DOHH2 (cell line): Measurements from ENCODE around the gene DERA.

Experiments
- H3F3A ChIP-seq: fragments of 200-600 bp; sonication (generic), shearing (Covaris generic); 2 replicates; pipeline ENCODE4 v1.6.0; 2016; ENCODE audit warnings: antibody characterized with exemption, mild to moderate bottlenecking; ENCODE audit not compliant: control insufficient read depth, insufficient read depth
- H3K27ac ChIP-seq: fragments of 200-600 bp; sonication (generic); 2 replicates; pipeline ENCODE4 v1.5.1; 2014; ENCODE audit warnings: low read depth, mild to moderate bottlenecking, low read length, moderate library complexity
- H3K27me3 ChIP-seq: fragments of 200-600 bp; sonication (generic); 2 replicates; pipeline ENCODE4 v1.6.1; 2014; ENCODE audit warnings: mild to moderate bottlenecking, low read length, mixed read lengths; ENCODE audit not compliant: control insufficient read depth
- H3K36me3 ChIP-seq: fragments of 200-600 bp; sonication (generic); 2 replicates; pipeline ENCODE4 v1.6.1; 2014; ENCODE audit warnings: mild to moderate bottlenecking, low read length, moderate library complexity, mixed read lengths; ENCODE audit not compliant: control insufficient read depth
- H3K4me1 ChIP-seq: fragments of 200-600 bp; sonication (generic); 2 replicates; pipeline ENCODE4 v1.6.1; 2014; ENCODE audit warnings: mild to moderate bottlenecking, low read length, mixed read lengths; ENCODE audit not compliant: control insufficient read depth
- H3K4me2 ChIP-seq: fragments of 200-600 bp; sonication (generic); 2 replicates; pipeline ENCODE4 v1.6.0; 2014; ENCODE audit warnings: mild to moderate bottlenecking, low read length, moderate library complexity
- H3K4me3 ChIP-seq: fragments of 200-600 bp; sonication (generic); 2 replicates; pipeline ENCODE4 v1.5.1; 2014; ENCODE audit warnings: mild to moderate bottlenecking, low read length, mixed read lengths
- H3K79me2 ChIP-seq: fragments of 200-600 bp; sonication (generic); 2 replicates; pipeline ENCODE4 v1.6.1; 2014; ENCODE audit warnings: mild to moderate bottlenecking, low read length, mixed read lengths; ENCODE audit not compliant: control insufficient read depth
- H3K9me2 ChIP-seq: fragments of 200-600 bp; sonication (generic); replicated peaks from 2 replicates; pipeline ENCODE4 v1.6.1; 2014; ENCODE audit warnings: mild to moderate bottlenecking, low read length, mixed read lengths; ENCODE audit not compliant: control insufficient read depth
- H3K9me3 ChIP-seq: fragments of 200-600 bp; sonication (generic); 2 replicates; pipeline ENCODE4 v1.6.1; 2014; ENCODE audit warnings: antibody characterized with exemption, low read length, mixed read lengths; ENCODE audit not compliant: control insufficient read depth, insufficient read depth
- H4K20me1 ChIP-seq: fragments of 200-600 bp; sonication (generic); 2 replicates; pipeline ENCODE4 v1.6.0; 2014; ENCODE audit warnings: low read depth, mild to moderate bottlenecking, antibody characterized with exemption, low read length, moderate library complexity; ENCODE audit not compliant: control insufficient read depth, insufficient read depth
- EZH2phosphoT487 ChIP-seq: fragments of 200-600 bp; sonication (generic); IDR thresholded peaks from 2 replicates; pipeline ENCODE4 v1.6.1; 2017; ENCODE audit warnings: borderline replicate concordance, mild to moderate bottlenecking, antibody characterized with exemption, low read length, moderate library complexity, mixed read lengths
- TF ChIP-seq, protein P1 (sequence below): fragments of 200-600 bp; sonication (generic); IDR thresholded peaks from one replicate; pipeline ENCODE4 v1.5.1; 2014; ENCODE audit warnings: antibody characterized with exemption, mild to moderate bottlenecking, low read depth, low read length; ENCODE audit not compliant: poor library complexity, severe bottlenecking

The DERA gene

DNA sequence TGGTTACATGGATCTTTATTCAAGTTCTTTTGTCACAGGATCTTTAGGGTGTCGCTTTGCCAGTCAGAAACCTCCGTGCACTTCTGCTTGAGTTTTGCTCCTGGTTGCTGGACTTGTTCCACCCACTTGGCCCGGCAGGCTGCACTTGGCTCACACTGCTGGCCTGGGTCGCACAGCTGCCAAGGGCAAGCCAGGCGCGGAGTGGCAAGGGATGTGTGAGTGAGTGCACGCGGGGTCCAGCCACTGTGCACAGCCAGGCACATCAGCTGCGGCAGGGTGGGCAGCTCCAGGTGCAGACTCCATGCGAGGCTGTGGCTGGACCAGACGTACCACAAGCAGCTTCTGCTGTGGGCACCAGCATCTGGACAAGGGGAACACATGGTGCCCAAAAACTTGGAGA is 76.6 kb downstream of the DERA start:
- Histone ChIP-seq H3K9me2 (no peaks in the 10 kb centered on the region), H3K9me3 (peaks cover 24% of the 10 kb centered on the region), H3K4me2 (0 out of 2 replicates have a peak overlapping the region, but pooled peaks have one; percentile 82), H3K4me3 (peak overlapping the region; percentile 80), H3K79me2 (peaks cover 76% of the 10 kb centered on the region), H3K27me3 (no peaks in the 10 kb centered on the region), H3K27ac (no peak overlapping the region), H3F3A (peaks cover 27% of the 10 kb centered on the region), H4K20me1 (no peaks in the 10 kb centered on the region), H3K36me3 (peaks cover 78% of the 10 kb centered on the region), H3K4me1 (peaks cover 69% of the 10 kb centered on the region)
- TF ChIP-seq, protein P1, sequence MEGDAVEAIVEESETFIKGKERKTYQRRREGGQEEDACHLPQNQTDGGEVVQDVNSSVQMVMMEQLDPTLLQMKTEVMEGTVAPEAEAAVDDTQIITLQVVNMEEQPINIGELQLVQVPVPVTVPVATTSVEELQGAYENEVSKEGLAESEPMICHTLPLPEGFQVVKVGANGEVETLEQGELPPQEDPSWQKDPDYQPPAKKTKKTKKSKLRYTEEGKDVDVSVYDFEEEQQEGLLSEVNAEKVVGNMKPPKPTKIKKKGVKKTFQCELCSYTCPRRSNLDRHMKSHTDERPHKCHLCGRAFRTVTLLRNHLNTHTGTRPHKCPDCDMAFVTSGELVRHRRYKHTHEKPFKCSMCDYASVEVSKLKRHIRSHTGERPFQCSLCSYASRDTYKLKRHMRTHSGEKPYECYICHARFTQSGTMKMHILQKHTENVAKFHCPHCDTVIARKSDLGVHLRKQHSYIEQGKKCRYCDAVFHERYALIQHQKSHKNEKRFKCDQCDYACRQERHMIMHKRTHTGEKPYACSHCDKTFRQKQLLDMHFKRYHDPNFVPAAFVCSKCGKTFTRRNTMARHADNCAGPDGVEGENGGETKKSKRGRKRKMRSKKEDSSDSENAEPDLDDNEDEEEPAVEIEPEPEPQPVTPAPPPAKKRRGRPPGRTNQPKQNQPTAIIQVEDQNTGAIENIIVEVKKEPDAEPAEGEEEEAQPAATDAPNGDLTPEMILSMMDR = no peak
- no peak for TF ChIP-seq EZH2phosphoT487

DNA sequence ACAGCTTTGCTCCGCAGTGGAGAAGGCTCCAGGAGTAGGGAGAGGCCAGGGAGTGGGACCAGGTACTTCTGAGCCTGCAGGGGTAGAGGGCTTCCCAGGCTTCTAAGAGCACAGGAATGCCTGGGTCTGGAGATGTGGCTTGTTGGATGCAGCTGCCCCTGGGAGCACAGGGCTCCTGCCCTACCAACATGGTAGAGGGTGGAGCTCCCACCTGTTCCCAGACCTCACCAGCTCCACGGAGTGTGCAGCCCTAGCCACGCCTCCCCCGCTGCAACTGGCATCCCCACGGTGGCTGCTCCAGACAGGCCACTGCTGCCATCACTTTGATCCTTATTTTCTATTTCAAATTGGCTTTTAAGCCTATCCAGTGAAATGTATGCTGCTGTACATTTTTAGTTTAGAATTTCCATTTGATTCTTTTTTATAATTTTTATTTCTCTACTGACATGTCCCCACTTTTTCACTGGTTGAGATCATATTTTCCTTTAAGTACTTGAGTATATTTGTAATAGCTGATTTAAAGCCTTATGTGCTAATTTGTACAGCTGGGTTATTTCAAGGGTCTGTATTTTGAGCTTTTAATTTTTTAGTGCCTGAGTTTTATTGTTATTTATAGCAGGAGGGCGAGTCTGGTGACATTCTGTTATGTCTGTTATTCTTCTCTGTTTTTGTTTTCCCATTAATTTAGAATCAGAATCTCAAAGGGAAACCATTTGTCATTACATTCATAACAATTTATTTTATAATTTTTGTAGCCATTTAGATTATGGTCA is 78.0 kb downstream of the DERA start:
- H3K9me3 ChIP-seq = peaks cover 24% of the 10 kb centered on the region
- H3K9me2 ChIP-seq = no peaks in the 10 kb centered on the region
- H3K4me3 ChIP-seq = no peak overlapping the region
- H3K27ac ChIP-seq = no peak overlapping the region
- H3K4me2 ChIP-seq = no peak overlapping the region
- peaks cover 54% of the 10 kb centered on the region for H3K4me1 ChIP-seq
- no peaks in the 10 kb centered on the region for H3K27me3 ChIP-seq
- peaks cover 87% of the 10 kb centered on the region for H3K79me2 ChIP-seq
- H3F3A ChIP-seq = peaks cover 27% of the 10 kb centered on the region
- TF ChIP-seq, protein P1 = no peak
- no peak for TF ChIP-seq EZH2phosphoT487
- H3K36me3 ChIP-seq = peaks cover 71% of the 10 kb centered on the region
- no peaks in the 10 kb centered on the region for H4K20me1 ChIP-seq

DNA sequence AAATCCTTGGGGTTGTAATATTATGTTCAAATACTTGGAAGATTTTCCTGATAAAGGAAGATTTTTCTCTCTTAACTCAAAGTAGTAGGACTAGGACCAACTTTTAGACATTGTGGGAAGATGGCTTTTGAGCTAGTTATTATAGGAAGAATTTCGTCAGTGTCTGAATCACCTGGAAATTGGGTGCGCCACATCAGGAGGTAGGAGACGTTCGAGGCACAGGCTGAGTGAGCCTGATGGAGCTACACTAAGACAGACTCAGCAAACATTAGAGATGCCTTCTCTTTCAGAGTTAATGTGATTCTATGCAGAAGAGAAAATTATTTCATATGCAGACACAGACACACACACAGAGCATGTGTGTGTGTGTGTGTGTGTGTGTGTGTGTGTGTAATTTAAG is 84.7 kb downstream of the DERA start:
- Histone ChIP-seq H3F3A (no peaks in the 10 kb centered on the region), H3K36me3 (peaks cover 27% of the 10 kb centered on the region), H3K9me2 (no peaks in the 10 kb centered on the region), H3K9me3 (no peaks in the 10 kb centered on the region), H3K4me2 (no peak overlapping the region), H4K20me1 (no peaks in the 10 kb centered on the region), H3K27ac (no peak overlapping the region), H3K4me1 (peaks cover 13% of the 10 kb centered on the region), H3K4me3 (no peak overlapping the region), H3K27me3 (no peaks in the 10 kb centered on the region), H3K79me2 (peaks cover 84% of the 10 kb centered on the region)
- TF ChIP-seq, protein P1 = no peak
- no peak for TF ChIP-seq EZH2phosphoT487
